CD4-positive, alpha-beta T cell treated with Interleukin-6 for 4 hours (primary cell): Measurements from ENCODE around the gene ATP6V1F.

ENCODE experiments used
- DNase-seq: peaks from one replicate; pipeline ENCODE4 v3.0.0-alpha.2; 2020; ENCODE audit warnings: mixed read lengths

ATP6V1F gene

GRCh38 chr7:128869138-128869943, 6.7 kb downstream of the ATP6V1F start:
- peak; percentile 46 for DNase-seq

GRCh38 chr7:128869944-128870285, 7.3 kb downstream of the ATP6V1F start:
- peak; percentile 15 for DNase-seq

- DNase-seq: no peak
Observed at GRCh38 chr7:128871050-128871449, 8.4 kb downstream of the ATP6V1F start.

GRCh38 chr7:128872394-128872824, 9.8 kb downstream of the ATP6V1F start:
- no peak for DNase-seq

- DNase-seq: no peak
Observed at GRCh38 chr7:128873234-128873633, 10.6 kb downstream of the ATP6V1F start.

GRCh38 chr7:128874140-128875031, 11.7 kb downstream of the ATP6V1F start:
- no peak for DNase-seq

GRCh38 chr7:128875523-128875948, 12.9 kb downstream of the ATP6V1F start:
- no peak for DNase-seq

GRCh38 chr7:128876127-128876526, 13.5 kb downstream of the ATP6V1F start:
- DNase-seq: no peak

- no peak for DNase-seq
Observed at GRCh38 chr7:128876586-128876977, 13.9 kb downstream of the ATP6V1F start.

- no peak for DNase-seq
Observed at GRCh38 chr7:128876978-128877755, 14.5 kb downstream of the ATP6V1F start.

GRCh38 chr7:128877756-128878120, 15.1 kb downstream of the ATP6V1F start:
- DNase-seq: no peak

GRCh38 chr7:128878226-128879105, 15.8 kb downstream of the ATP6V1F start:
- DNase-seq: no peak

- no peak for DNase-seq
Observed at GRCh38 chr7:128879461-128879938, 16.8 kb downstream of the ATP6V1F start.

- no peak for DNase-seq
Observed at GRCh38 chr7:128879939-128880746, 17.5 kb downstream of the ATP6V1F start.

GRCh38 chr7:128880791-128881457, 18.3 kb downstream of the ATP6V1F start:
- no peak for DNase-seq

GRCh38 chr7:128881458-128882125, 18.9 kb downstream of the ATP6V1F start:
- DNase-seq: no peak

- DNase-seq: no peak
Observed at GRCh38 chr7:128882134-128882533, 19.5 kb downstream of the ATP6V1F start.

GRCh38 chr7:128883622-128884448, 21.2 kb downstream of the ATP6V1F start:
- peak; percentile 89 for DNase-seq
